NAMALWA (cell line): ENCODE measurements around the gene PSMD2.
A peak's percentile ranks its signal among the peaks of the same experiment; 100 is the strongest.
"Not testable (repeated sequence)": the region's sequence is repeated elsewhere in the genome, so short reads cannot be mapped to it uniquely, and the experiment has no call there.

Source experiments
- DNase-seq: peaks from one replicate; pipeline ENCODE4 v3.0.0-alpha.2; 2015; ENCODE audit warnings: low spot score

The PSMD2 gene

DNA sequence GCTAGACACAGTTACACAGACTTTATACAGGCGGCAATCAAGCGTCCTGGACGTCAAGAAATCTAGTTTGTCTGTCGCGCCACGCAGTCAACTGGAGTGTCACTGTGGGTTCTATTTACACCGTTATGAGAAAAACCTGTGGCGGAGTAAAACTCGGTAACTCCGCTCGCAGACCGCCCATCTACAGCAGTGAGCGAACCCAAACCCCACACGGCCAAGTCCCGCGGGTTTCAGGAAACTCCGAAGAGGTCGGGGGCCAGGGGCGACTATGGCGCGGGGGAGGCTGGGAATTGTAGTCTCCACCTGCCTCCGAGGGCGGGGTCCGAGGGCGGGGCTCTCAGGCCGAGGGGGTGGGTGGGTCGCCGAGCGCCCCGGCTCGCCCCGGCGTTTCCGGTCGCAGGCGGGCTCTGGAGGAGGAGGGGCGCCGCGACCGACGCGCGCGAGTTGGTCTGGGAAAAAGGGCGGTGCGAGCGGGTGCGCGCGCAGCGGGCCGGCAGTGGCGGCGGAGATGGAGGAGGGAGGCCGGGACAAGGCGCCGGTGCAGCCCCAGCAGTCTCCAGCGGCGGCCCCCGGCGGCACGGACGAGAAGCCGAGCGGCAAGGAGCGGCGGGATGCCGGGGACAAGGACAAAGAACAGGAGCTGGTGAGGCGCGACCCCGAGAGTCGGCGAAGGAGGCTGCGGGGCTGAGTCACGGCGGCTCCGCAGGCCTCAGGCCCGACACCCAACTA is at the start of gene PSMD2:
PSMD2 (plus strand) TSS at position 483 of the 729 bp plus-strand sequence; CDS start at position 509, 26 bp downstream.
- DNase-seq = peak; percentile 98

DNA sequence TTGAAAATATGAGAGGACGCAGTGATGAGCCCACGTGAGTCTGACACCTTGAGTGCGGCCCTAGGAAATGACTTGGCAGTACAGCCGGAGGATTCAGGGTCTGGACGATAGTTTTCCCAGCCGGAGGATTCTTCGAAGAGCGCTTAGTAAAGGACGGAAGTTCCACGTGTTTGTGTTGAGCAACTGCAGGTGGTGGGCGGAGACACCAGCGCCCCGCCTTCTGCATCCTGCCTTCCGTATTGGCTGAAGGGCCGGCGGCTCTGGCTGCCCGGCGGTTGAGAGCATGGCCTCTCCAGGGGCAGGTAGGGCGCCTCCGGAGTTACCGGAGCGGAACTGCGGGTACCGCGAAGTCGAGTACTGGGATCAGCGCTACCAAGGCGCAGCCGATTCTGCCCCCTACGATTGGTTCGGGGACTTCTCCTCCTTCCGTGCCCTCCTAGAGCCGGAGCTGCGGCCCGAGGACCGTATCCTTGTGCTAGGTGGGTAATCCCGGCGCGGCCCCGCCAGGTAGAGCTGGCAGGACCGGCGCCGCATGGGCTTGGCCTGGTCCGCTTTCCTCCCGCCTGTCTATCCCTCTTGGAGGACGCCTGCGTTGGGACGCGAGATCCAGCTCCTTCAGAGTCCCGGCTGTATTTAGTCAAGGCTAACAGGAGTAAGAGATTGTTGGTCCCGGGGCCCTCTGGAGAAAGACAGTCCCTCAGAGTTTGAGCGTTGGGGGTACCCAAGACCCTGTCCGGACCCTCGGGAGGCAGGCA is 49.5 kb upstream of the PSMD2 start, which contains the start of gene EEF1AKMT4:
EEF1AKMT4 (plus strand) TSS at position 261 of the 755 bp plus-strand sequence; CDS start at position 284, 23 bp downstream.
- peak; percentile 98 for DNase-seq

DNA sequence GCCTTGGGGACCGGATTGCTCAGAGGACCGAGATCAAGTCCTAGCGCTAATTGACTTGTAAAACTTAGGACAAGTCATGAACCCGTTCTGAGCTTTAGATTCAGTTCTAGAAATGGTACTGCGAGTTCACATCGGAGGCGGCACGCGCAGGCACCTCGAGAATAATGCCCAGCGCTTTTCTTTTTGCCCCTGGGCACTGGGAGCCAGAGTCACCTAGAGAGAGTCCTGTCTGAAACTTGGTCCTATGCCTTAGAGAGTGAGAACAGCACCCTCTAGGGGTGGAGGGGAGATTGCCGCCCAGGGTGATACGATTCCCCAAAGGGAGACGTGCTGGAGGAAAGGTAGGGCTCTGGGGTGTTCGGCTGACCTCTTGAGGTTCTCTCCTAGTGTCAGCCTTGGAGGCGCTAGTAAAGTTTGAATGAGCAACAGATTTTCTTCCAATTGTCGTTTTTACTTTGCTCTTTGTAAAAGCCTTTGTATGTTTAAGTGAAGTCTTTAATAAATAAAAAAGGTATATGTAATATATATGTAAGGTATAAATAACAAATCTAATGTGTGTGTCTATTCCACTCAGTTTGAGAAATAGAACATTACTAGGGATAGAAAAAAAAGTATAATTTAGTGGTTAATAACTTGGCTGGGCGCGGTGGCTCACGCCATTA is 48.7 kb upstream of the PSMD2 start:
- DNase-seq = peak; percentile 98

DNA sequence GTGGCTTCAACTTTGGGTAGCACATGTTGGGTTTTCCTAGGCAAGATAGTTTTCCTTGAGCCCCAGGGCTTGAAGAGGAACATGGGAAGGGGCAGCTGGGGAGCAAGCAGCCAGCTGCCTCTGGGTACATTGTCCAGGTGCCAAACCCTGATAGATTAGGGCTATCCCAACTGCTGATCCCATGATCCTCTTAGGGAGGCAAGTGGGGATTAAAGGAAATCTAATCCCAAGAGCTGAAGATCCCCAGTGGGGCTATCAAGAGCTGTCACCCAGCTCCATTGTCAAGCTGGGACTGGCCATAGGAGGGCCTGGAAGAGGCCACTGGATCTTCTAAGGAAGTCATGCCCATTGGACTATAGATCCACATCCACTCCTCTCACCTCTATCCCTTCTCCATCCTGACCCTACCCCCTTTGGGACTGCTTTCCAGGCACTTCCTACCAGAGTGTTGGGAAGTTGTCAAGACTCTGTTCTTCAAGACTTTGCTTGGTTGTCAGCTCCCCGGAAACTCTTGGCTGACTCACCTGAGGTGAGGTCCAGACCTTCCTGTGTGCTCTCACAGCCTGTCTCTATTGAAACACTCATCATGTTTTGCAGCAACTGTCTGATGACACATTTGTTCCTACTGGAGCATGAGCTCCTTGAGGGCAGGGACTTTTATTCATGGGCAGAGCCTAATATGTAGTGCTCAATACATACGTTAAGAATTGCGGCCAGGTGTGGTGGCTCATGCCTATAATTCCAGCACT is 43.6 kb upstream of the PSMD2 start:
- DNase-seq = no peak

DNA sequence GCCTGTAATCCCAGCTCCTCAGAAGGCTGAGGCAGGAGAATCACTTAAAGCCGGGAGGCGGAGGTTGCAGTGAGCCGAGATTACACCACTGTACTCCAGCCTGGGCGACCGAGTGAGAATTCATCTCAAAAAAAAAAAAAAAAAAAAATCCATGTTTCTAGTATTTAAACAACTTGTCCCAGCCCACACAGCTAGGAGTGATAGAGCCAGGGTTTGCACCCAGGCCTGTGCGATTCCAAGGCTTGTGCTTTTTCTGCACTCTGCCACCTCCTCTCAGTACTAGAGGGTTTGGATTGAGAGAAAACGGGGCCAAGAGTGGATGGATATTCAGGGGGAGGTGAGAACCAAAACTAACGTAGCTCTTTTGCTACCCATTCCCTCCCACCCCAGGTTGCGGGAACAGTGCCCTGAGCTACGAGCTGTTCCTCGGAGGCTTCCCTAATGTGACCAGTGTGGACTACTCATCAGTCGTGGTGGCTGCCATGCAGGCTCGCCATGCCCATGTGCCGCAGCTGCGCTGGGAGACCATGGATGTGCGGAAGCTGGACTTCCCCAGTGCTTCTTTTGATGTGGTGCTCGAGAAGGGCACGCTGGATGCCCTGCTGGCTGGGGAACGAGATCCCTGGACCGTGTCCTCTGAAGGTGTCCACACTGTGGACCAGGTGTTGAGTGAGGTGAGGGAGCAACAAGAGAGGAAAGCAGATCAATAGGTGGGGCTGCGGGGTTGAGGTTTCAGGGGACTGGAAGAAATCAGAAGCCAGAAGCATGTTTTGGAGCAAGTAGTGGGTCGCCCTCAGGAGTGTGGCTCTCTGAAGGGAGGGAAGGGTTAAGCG is 41.7 kb upstream of the PSMD2 start:
- no peak for DNase-seq

DNA sequence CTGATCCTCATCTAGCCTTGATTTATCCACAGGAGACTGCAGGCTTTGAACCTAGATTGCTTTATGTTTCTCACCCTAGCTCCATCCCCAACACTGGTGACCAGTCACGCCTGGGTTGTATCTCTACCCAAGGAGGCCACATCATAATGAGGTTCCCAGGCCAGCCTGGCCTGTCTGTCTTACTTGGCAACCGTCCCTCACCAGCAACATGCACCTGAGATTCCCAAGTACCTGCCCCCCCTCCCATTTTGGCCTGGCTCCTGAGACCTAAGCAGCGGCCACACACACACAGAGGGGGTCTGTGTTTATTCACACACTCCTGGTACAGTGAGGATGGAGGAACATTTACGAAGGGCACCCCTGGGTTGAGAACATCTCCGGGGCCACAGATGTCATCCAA is 40.1 kb upstream of the PSMD2 start:
- no peak for DNase-seq

DNA sequence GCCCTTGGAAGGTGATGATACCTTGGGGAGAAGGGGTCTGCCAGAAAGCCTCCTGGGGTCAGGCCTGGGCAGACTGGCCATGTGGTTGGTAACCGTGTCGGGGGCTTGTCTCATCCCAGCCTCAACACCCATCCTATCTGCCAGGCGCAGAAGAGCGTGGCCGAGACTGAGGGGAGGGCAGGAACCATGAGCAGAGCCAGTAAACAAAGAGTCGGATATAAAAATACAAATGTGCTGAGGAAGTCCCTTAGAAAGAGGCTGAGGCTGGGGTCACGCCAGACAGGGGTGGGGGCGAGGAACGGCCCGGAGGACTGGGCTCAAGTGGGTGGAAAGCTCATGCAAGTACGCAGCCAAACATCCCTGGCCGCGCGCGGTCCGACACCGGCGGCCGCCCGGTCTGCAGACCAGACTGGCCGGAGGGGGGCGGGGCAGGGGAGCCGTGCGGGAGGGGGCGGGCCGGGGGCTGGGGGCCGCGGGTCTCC is 39.6 kb upstream of the PSMD2 start:
- DNase-seq = no peak

DNA sequence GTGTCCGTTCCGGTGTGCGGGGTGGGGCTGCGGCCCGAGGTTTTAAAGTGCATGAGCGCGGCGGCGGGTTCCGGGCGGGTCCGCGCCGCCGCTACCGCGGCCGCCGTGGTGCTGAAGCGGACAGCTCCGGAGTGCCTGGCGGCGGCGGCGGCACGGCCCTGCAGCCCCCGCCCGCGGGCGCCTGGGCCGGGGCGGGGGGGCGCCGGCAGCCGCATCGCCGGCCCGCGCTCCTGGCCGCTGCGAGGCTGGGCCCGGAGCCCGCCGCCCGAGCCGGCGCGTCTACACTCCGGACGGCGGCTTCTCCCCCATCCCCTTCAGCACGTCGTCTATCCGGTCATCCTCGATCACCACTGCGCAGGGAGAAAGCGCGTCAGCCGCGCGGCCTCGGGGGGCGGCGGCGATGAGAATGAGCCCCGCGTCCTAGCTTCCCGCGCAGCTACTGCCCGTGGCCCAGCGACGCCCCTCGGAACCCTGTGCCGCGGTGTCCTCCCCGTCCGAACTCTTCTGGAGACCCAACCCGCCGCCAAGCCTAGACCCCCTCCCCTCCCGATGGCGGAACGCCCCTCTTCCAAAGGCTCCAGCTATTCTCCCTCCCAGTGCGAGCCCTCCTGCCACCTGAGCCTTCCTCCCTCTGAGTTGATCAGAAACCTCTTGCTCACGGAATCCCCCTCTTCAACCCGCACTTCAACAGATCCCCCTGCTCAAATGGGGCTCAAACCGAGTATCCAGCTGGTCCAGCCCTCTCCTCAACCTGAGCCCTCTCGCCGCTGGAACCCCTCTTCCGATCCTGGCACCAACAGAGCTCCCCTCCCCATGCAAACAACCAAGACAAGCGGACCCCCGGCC is 38.9 kb upstream of the PSMD2 start:
- no peak for DNase-seq

DNA sequence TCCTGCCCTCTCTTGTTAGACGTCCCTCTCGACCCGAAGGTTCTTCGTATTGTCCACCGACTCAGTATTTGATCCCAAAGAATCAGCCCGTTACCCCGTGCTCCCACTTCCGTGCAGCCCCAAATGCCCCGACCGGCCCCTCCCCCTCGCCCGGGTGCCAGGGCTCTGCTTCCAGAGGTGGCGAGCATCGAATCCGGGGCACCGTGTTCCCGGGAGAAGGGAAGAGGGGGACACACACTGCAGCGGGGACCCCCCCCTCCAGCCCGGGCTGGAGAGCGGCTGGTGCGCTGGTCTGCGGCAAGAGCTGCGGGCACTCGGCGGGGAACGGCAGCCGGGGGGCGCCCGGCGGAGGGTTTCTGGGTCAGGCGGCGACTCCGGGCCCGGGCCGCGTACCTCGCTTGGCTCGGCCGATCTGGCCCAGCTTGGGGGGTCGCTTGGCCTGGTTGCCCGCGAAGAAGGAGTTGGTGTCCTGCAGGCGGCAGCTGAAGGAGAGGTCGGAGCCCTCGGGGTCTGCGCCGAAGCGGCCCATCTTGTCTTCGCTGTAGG is 38.2 kb upstream of the PSMD2 start:
- DNase-seq = no peak

DNA sequence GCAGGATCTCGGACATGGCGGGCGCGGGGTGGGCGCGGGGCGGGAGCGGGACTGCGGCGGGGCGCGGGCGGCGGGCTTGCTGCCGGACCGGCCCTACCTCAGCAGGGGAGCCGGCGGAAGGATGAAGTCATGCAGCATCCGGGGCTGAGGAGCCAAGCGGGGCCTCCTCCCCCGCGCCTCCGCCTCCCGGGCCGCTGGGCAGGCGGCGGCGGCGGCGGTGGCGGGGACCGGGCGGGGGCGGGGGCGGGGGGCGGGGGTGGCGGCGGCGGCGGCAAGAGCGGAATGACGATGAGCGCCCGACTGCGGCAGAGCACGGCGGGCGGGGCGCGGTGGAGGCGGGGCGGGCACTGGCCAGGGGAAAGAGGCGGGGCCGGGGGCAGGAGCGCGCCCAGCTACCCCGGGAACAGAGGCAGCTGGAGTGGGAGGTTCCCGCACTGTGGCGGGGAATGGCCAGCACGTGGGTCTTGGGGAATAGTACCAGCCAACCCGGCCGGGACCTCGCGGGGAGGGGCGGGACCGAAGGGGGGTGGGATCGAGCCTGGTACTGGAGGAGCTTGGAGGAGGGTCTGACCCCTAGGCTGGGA is 37.7 kb upstream of the PSMD2 start, which contains the start of gene CAMK2N2:
CAMK2N2 (minus strand) TSS at position 284 of the 584 bp plus-strand sequence; CDS start at position 16, 268 bp downstream.
- DNase-seq = peak; percentile 38

DNA sequence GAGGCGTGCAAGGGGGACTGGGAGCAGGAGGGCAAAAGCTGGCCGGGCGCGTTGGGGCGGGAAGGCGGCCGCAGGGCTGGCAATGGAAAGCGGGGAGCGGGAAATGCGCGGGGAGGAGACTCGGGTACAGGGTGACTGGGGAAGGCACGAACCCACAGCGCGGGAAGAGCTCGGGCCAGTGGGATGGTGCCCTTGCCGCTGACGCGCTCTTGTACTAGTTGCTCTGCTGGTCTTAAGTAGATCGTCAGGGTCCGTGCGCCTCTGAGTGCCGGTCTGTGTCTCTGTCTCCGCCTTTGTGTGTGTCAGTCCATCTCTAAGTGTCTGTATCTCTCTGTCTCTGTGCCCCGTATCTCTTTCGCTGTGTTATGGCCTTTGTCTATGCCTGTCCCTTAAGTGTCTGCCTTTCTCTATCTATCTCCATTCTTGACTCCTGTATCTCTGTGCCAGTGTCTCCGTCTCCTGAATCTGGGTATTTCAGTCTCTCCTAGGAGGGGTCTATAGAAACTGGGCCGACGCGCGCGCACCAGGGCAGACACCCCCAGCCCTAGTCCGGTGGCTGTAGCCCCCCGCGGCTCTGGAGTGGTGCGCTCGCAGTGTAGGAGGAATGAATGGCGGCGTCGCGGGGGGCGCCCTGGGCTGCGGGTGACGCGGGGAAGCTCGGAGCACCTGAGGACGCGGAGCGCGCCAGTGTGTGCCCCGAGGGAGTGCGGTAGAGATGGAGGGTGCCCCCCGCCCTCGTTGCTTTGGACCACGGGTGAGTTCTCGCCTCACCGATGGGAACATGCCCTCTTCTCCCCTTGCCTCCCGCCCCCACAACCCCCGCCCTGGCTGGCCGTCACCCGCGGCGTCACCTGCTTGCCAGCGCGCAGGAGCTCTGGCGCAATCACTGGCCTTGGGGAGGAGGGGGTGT is 36.9 kb upstream of the PSMD2 start:
- no peak for DNase-seq

DNA sequence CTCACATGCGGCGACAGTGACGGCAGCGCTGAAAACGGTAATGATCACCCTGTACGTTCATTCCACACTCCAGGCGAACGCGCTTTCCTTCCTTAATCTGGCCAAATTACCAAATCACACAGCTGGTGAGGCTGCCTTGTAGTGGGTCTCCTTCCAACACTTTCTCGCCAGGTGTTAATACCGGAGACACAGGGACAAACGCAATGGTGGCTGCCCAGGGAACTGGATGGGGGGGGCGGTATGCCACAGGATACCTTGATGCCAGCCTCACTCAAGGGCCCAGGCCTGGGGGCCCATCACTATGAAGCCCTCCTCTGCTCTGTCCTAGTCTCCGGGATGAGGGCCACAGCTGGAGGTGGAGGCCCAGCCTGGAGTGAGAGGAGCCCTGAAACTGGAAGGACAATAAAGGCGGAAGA is 36.3 kb upstream of the PSMD2 start:
- no peak for DNase-seq

DNA sequence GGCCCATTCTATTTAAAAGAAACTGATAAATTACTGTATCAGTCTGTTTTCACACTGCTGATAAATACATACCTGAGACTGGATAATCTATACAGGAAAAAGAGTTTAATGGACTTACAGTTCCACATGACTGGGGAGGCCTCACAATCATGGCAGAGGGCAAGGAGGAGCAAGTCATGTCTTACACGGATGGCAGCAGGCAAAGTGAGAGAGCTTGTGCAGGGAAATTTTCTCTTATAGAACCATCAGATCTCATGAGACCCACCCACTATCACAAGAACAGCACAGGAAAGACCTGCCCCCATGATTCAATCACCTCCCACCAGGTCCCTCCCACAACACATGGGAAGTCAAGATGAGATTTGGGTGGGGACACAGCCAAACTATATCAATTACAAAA is 31.8 kb upstream of the PSMD2 start:
- DNase-seq = not testable (repeated sequence)

DNA sequence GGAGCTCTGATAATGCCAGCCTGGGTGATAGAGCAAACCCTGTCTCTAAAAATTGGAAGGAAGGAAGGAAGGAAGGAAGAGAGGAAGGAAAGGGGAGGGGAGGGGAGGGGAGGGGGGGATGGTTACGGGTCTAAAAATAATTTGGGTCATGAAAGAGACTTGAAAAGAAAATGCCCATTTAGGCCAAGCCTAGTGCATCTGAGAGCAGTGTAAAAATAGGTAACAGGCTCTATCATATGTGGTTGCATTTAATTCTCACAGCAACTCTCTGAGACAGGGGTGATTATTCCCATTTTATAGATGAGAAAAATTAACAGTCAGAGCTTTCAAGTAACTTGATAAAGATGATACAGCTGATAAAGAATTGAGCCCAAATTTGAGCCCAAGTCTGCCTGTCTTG is 26.8 kb upstream of the PSMD2 start:
- DNase-seq = no peak

DNA sequence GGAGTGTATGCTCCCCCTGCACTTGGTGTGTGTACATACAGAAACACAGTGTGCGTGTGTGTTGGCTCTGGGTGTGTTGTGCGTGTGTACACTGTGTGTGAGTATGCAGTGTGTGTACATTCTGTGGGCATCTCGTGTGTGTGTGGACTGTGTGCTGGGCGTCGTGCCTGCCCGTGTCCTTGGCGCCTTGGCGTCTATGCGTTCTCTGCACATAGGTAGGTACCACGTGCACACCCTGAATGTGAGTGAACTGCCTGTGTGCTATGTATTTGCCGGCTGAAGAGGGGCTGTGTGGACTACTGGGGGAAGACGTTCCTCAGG is 23.7 kb upstream of the PSMD2 start:
- no peak for DNase-seq

DNA sequence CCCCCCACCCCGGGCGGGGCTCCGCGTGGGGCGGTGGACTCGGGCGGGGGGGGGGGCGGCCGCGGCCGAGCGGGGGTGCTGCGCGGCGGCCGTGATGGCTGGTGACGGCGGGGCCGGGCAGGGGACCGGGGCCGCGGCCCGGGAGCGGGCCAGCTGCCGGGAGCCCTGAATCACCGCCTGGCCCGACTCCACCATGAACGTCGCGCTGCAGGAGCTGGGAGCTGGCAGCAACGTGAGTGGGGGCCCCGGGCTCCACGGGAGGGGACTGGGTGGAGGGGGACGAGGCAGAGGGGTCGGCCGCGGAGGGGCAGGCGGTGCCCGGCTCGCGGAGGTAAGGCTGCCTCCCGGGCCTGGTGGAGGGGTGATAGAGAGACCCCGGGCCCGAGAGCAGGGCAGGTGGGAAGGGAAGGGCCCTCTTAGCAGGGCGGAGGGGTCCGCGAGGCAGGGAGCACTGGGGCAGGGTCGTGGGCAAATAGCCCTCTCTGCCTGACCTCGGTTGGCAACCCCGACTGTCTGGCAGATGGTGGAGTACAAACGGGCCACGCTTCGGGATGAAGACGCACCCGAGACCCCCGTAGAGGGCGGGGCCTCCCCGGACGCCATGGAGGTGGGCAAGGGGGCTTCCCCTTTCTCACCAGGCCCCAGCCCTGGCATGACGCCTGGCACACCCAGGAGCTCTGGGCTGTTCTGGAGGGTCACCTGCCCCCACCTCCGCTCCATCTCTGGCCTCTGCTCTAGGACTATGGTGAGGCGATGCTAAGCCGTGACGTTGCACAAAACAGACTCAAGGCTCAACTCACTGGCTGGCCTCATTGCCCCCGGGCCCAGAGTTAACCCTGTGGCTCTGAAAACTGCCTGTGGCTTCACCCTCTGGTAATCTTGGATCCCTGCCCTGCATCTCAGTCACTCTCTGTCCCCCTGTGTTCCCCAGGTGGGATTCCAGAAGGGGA is 22.8 kb upstream of the PSMD2 start, which contains the start of gene ECE2:
ECE2 (plus strand) TSS at position 62 of the 950 bp plus-strand sequence; CDS start at position 194, 132 bp downstream.
- DNase-seq = no peak

DNA sequence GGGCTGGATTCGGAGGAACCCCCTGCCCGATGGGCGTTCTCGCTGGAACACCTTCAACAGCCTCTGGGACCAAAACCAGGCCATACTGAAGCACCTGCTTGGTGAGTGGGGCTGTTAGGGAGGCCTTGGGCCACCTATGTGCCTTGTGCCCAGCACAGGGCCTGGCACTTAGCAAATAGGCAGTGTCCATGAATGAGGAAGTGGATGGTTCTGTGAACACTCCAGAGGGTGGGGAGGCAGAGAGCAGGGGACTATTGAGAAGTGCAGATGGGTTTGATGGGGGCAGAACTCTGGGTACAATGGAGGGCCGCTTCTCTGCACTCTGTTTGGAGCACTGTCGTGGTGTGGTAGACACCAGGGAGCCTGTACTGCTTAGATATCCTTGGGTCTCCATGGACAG is 21.7 kb upstream of the PSMD2 start:
- no peak for DNase-seq
